ENCODE results near the gene FEM1A. TPM values are rescaled to one million over a fixed set of nuclear protein-coding genes. Genes with fewer than 3 reads are reported as not detected.

The FEM1A gene
- total and polyA plus RNA-seq, 9 donors: 3.6 to 11.4 (median 9.1) TPM

DNA sequence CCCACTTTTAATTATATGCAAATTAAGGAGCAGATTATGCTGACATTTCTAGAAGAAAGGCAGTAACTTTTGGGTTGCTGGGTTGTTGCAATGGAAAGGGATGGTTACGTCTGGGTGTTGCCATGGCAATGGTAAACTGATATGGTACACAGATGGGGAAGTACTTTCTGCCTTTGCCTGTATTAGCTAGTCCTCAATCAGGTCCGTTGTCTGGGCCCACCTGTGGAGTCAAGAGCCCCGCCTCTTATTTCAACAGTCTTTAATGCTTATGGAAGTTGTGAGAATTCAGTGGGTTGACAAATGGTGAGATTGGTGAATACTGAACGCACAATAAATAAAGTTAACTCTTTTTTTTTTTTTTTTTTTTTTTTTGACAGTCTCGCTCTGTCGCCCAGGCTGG, 37.3 kb upstream of the FEM1A start:
- intact Hi-C loops (cut with DNase I): no loop called here
- Histone ChIP-seq H3K4me3 (no peak overlapping the region), H3K27ac (no peak overlapping the region), H3K27me3 (no peaks in the 10 kb centered on the region), H3K9me3 (no peaks in the 10 kb centered on the region), H3K4me1 (ENCODE audit: insufficient read depth) (no peaks in the 10 kb centered on the region), H3K36me3 (no peaks in the 10 kb centered on the region)
- WGBS, 3 donors: 70 to 75% (median 74%) methylated on average over 6 of the region's 6 CpGs
- no peak for TF ChIP-seq POLR2A (IDR thresholded peaks at IDR 0.05)
- no peak for TF ChIP-seq EP300 (IDR thresholded peaks at IDR 0.05)
- TF ChIP-seq, protein P1, sequence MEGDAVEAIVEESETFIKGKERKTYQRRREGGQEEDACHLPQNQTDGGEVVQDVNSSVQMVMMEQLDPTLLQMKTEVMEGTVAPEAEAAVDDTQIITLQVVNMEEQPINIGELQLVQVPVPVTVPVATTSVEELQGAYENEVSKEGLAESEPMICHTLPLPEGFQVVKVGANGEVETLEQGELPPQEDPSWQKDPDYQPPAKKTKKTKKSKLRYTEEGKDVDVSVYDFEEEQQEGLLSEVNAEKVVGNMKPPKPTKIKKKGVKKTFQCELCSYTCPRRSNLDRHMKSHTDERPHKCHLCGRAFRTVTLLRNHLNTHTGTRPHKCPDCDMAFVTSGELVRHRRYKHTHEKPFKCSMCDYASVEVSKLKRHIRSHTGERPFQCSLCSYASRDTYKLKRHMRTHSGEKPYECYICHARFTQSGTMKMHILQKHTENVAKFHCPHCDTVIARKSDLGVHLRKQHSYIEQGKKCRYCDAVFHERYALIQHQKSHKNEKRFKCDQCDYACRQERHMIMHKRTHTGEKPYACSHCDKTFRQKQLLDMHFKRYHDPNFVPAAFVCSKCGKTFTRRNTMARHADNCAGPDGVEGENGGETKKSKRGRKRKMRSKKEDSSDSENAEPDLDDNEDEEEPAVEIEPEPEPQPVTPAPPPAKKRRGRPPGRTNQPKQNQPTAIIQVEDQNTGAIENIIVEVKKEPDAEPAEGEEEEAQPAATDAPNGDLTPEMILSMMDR (IDR thresholded peaks at IDR 0.05): no peak
- no peak for DNase-seq

DNA sequence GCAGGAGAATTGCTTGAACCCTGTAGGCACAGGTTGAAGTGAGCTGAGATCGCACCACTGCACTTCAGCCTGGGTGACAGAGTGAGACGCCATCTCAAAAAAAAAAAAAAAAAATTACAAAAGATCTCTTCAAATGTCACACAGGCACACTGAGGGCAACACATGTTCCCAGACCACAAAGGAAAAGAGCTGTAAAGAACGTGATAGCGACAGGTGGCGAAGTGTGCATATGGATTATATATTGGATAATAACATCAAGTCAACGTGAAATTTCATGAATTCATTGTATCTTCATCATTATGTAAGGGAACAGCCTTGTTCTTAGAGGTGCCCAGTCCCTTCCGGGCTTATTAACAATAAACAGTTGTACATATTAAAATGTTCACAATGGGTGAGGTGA, 36.1 kb upstream of the FEM1A start:
- TF ChIP-seq, protein P1 (IDR thresholded peaks at IDR 0.05): no peak
- no peak for TF ChIP-seq EP300 (IDR thresholded peaks at IDR 0.05)
- Histone ChIP-seq H3K9me3 (no peaks in the 10 kb centered on the region), H3K4me3 (no peak overlapping the region), H3K4me1 (ENCODE audit: insufficient read depth) (peaks cover 4% of the 10 kb centered on the region), H3K27ac (no peak overlapping the region), H3K27me3 (no peaks in the 10 kb centered on the region), H3K36me3 (no peaks in the 10 kb centered on the region)
- WGBS, 3 donors: 79 to 92% (median 80%) methylated on average over 7 of the region's 7 CpGs
- no peak for DNase-seq
- intact Hi-C loops (cut with DNase I): no loop called here

DNA sequence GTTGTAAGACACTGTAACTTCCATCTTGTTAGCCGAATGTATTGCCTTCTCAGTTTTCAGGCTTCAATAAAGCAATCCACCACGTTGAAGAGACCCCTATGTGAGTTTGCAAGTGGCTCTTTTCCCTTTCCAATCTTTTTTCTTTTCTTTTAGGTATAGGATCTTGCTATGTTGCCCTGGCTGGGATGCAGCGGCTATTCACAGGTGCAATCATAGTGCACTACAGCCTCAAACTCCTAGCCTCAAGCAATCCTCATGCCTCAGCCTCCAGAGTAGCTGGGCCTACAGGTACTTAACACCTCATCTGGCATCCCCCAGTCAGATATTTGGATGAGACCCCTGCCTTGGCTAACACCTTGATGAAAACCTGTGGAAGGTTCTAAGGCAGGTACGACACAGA, 33.5 kb upstream of the FEM1A start:
- WGBS, 3 donors: 64 to 72% (median 70%) methylated on average over 4 of the region's 4 CpGs
- no peaks in the 10 kb centered on the region for H3K9me3 ChIP-seq
- intact Hi-C loops (cut with DNase I): no loop called here
- H3K4me1 ChIP-seq (ENCODE audit: insufficient read depth): peaks cover 4% of the 10 kb centered on the region
- no peak overlapping the region for H3K4me3 ChIP-seq
- TF ChIP-seq POLR2A (IDR thresholded peaks at IDR 0.05): no peak
- no peak for TF ChIP-seq EP300 (IDR thresholded peaks at IDR 0.05)
- TF ChIP-seq, protein P1 (IDR thresholded peaks at IDR 0.05): no peak
- no peak overlapping the region for H3K27ac ChIP-seq
- no peaks in the 10 kb centered on the region for H3K36me3 ChIP-seq
- H3K27me3 ChIP-seq: no peaks in the 10 kb centered on the region
- no peak for DNase-seq

DNA sequence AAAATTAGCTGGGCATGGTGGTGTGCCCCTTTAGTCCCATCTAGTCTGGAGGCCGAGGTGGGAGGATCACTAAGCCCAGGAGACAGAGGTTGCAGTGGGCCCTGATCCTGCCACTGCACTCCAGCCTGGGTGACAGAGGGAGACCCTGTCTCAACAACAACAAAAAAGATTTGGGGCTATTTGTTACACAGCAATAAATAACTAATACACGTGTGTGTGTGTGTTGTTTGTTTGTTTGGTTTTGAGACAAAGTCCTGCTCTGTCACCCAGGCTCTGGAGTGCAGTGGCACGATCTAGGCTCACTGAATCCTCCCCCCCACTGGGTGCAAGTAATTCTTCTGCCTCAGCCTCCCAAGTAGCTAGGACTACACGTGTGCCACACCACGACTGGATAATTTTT, 32.9 kb upstream of the FEM1A start:
- Histone ChIP-seq H3K27ac (no peak overlapping the region), H3K36me3 (no peaks in the 10 kb centered on the region), H3K27me3 (no peaks in the 10 kb centered on the region), H3K4me1 (ENCODE audit: insufficient read depth) (peaks cover 4% of the 10 kb centered on the region), H3K9me3 (no peaks in the 10 kb centered on the region), H3K4me3 (no peak overlapping the region)
- 62 to 72% (median 67%) methylated on average over 5 of the region's 5 CpGs for WGBS, 3 donors
- intact Hi-C loops (cut with DNase I): no loop called here
- TF ChIP-seq, protein P1 (IDR thresholded peaks at IDR 0.05): no peak
- TF ChIP-seq POLR2A (IDR thresholded peaks at IDR 0.05): no peak
- TF ChIP-seq EP300 (IDR thresholded peaks at IDR 0.05): no peak
- DNase-seq: no peak
